GM12865 (cell line): ENCODE data around the gene RSPH6A.

Source experiments
- DNase-seq: peaks from one replicate; pipeline ENCODE4 v3.0.0; 2010; ENCODE audit warnings: low read depth
- H3K4me3 ChIP-seq: 2 replicates; pipeline ENCODE4 v1.5.1; 2011; ENCODE audit warnings: mild to moderate bottlenecking, low read depth, low read length, control low read depth
- TF ChIP-seq, protein P1 (sequence below): IDR thresholded peaks from 2 replicates; pipeline ENCODE4 v1.5.1; 2011; ENCODE audit warnings: low read length, control low read depth, low read depth, inconsistent platforms; ENCODE audit not compliant: insufficient read depth; ENCODE audit errors: missing control alignments

Gene RSPH6A

DNA sequence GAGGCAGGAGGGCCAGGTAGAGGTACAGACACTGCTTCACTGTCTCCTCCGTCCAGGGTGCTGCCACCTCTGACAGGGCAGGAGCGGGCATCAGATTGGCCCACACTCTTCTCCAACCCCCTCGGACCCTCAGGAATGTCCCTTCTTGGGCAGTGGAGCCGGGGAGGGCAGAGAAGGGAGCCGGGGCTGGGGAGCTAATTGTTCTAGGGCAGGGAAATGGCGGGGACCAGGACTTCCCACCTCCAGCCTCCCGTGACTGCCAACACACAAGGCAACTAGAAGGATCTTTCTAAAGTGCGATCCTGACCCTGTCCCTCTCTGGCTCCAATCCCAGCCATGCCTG is 10.1 kb upstream of the RSPH6A start:
- no peak overlapping the region for H3K4me3 ChIP-seq
- TF ChIP-seq, protein P1, sequence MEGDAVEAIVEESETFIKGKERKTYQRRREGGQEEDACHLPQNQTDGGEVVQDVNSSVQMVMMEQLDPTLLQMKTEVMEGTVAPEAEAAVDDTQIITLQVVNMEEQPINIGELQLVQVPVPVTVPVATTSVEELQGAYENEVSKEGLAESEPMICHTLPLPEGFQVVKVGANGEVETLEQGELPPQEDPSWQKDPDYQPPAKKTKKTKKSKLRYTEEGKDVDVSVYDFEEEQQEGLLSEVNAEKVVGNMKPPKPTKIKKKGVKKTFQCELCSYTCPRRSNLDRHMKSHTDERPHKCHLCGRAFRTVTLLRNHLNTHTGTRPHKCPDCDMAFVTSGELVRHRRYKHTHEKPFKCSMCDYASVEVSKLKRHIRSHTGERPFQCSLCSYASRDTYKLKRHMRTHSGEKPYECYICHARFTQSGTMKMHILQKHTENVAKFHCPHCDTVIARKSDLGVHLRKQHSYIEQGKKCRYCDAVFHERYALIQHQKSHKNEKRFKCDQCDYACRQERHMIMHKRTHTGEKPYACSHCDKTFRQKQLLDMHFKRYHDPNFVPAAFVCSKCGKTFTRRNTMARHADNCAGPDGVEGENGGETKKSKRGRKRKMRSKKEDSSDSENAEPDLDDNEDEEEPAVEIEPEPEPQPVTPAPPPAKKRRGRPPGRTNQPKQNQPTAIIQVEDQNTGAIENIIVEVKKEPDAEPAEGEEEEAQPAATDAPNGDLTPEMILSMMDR, result no peak
- DNase-seq, result no peak

GRCh38 chr19:45824531-45825262 is 9.6 kb upstream of the RSPH6A start:
- no peak for DNase-seq
- TF ChIP-seq, protein P1, result no peak

GRCh38 chr19:45824041-45824471 is 8.9 kb upstream of the RSPH6A start:
- no peak for DNase-seq

More at GRCh38 chr19:45824531-45825262, 9.6 kb upstream of the RSPH6A start:
- no peak overlapping the region for H3K4me3 ChIP-seq

GRCh38 chr19:45823182-45823581 is 8.1 kb upstream of the RSPH6A start:
- TF ChIP-seq, protein P1, result no peak
- no peak overlapping the region for H3K4me3 ChIP-seq
- no peak for DNase-seq

More at GRCh38 chr19:45824041-45824471, 8.9 kb upstream of the RSPH6A start:
- TF ChIP-seq, protein P1, result no peak
- H3K4me3 ChIP-seq, result no peak overlapping the region

GRCh38 chr19:45822716-45823115 is 7.6 kb upstream of the RSPH6A start:
- TF ChIP-seq, protein P1, result no peak
- DNase-seq, result no peak
- H3K4me3 ChIP-seq, result no peak overlapping the region

DNA sequence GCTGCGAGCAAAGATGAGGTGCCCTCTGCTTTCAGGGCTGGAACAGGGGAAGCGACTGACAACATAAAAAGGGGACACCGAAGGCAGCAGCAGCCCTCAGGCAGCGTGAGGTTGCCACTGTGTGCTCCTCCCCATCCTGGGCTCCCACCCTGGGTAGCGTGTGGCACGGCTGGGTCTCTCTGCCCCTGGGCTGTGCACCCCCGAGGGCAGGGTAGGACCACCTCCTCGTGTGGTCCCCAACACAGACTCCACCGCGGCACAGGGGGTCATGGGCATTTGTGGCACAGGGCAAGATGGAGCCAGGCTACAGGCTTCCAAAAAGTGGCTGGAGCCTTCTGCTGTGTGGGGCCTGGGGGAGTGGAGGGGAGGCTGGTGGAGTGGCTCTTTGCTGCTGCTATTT is 6.5 kb upstream of the RSPH6A start:
- H3K4me3 ChIP-seq, result no peak overlapping the region
- DNase-seq, result no peak

More for the DNA sequence above, 6.5 kb upstream of the RSPH6A start:
- TF ChIP-seq, protein P1, result no peak
